ENCODE measurements around the gene TST.
A peak's percentile ranks its signal among the peaks of the same experiment; 100 is the strongest.

TST gene

GRCh38 chr22:37019309-37020191, at the start of gene TST, which contains the start of gene MPST:
Gene TST (minus strand): TSS chr22:37019447. CDS start chr22:37018732, 715 bp downstream.
Gene MPST (plus strand): TSS chr22:37019742. CDS start chr22:37019837, 95 bp downstream.
- in situ Hi-C loops (cut with MboI; ENCODE audit: low pct_unique_long_range_greater_than_20kb, low sequenced_read_pairs, unreplicated experiment): no loop called here
- peak; percentile 92 for DNase-seq (ENCODE audit: low spot score)
- TF ChIP-seq CTCF (IDR thresholded peaks at IDR 0.05; ENCODE audit: extremely low read depth, insufficient read depth, missing control alignments): no peak

GRCh38 chr22:37068859-37069258, 49.6 kb upstream of the TST start:
- no peak for DNase-seq (ENCODE audit: low spot score)
- in situ Hi-C loops (cut with MboI; ENCODE audit: low pct_unique_long_range_greater_than_20kb, low sequenced_read_pairs, unreplicated experiment): no loop called here
- TF ChIP-seq CTCF (IDR thresholded peaks at IDR 0.05; ENCODE audit: extremely low read depth, insufficient read depth, missing control alignments): no peak

DNA sequence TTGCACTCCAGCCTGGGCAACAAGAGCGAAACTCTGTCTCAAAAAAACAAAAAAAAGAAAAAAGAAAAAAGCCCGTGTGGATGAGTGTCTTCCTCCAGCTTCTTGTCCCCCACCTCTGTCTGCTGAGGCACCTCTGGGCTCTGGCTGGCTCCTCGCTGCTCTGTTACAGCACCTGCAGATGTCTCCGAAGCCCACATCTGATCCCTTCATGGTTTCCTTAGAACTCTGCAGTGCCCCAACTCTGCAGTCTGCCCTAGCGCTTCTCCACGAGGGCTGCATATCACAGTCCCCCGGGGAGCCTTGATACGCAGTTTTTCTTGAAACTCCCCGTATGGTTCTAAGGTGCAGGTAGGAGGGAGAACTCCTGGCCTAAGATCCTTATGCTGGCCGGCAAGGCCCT, 48.2 kb upstream of the TST start:
- in situ Hi-C loops (cut with MboI; ENCODE audit: low pct_unique_long_range_greater_than_20kb, low sequenced_read_pairs, unreplicated experiment): no loop called here
- no peak for TF ChIP-seq CTCF (IDR thresholded peaks at IDR 0.05; ENCODE audit: extremely low read depth, insufficient read depth, missing control alignments)
- DNase-seq (ENCODE audit: low spot score): no peak

- DNase-seq (ENCODE audit: low spot score): no peak
- no peak for TF ChIP-seq CTCF (IDR thresholded peaks at IDR 0.05; ENCODE audit: extremely low read depth, insufficient read depth, missing control alignments)
These were observed 46.7 kb upstream of the TST start for GRCh38 chr22:37065961-37066360.

GRCh38 chr22:37065180-37065579, 45.9 kb upstream of the TST start:
- TF ChIP-seq CTCF (IDR thresholded peaks at IDR 0.05; ENCODE audit: extremely low read depth, insufficient read depth, missing control alignments): no peak
- in situ Hi-C loops (cut with MboI; ENCODE audit: low pct_unique_long_range_greater_than_20kb, low sequenced_read_pairs, unreplicated experiment): no loop called here
- no peak for DNase-seq (ENCODE audit: low spot score)

More at GRCh38 chr22:37065961-37066360, 46.7 kb upstream of the TST start:
- in situ Hi-C loops (cut with MboI; ENCODE audit: low pct_unique_long_range_greater_than_20kb, low sequenced_read_pairs, unreplicated experiment): no loop called here

DNA sequence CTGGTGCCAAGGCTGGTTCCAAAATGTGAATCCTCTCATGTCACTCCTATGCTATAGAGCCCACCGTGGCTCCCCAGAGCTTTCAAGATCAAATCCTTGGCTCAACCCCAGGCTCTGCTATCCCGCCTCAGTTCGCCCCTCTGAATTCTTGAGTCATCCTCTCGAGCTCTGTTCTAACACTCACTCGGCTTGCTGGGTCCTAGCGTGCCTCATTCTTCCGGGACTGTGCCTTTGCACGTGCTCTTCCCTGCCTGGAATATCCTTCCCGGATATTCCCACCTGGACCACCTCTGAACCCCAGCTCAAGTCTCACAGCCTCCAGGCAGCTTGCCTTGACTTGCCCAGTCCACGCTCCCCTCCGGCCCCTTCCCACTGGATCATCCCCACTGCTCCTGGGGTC, 45.3 kb upstream of the TST start:
- in situ Hi-C loops (cut with MboI; ENCODE audit: low pct_unique_long_range_greater_than_20kb, low sequenced_read_pairs, unreplicated experiment): no loop called here
- TF ChIP-seq CTCF (IDR thresholded peaks at IDR 0.05; ENCODE audit: extremely low read depth, insufficient read depth, missing control alignments): no peak
- no peak for DNase-seq (ENCODE audit: low spot score)
